Thyroid gland (tissue), 4 donors: ENCODE data around the gene SLC2A5. TPM values are rescaled to one million over a fixed set of nuclear protein-coding genes. Genes with fewer than 3 reads are reported as not detected.

Experiments
- DNase-seq, 2 donors: peaks; one replicate each; pipeline ENCODE4 v3.0.0-alpha.2; 2019
- H3K27ac ChIP-seq, 3 donors: fragments of 200-600 bp; sonication (generic); 1 replicate in 2 of 3; 2 replicates in 1 of 3; pipeline ENCODE4 v1.5.1; 2016 to 2019; ENCODE audit warnings: mild to moderate bottlenecking in 1 of 3, moderate library complexity in 1 of 3
- H3K27me3 ChIP-seq: fragments of 200-600 bp; sonication (generic); one replicate; pipeline ENCODE4 v1.5.1; 2019
- H3K36me3 ChIP-seq, 2 donors: fragments of 200-600 bp; sonication (generic); one replicate each; pipeline ENCODE4 v1.5.1; 2016 to 2019
- H3K4me1 ChIP-seq, 2 donors: fragments of 200-600 bp; sonication (generic); one replicate each; pipeline ENCODE4 v1.5.1; 2017 to 2019
- H3K4me3 ChIP-seq, 3 donors: fragments of 200-600 bp; sonication (generic); replicated peaks in 1 of 3; 1 replicate in 2 of 3; 2 replicates in 1 of 3; pipeline ENCODE4 v1.5.1; 2016; ENCODE audit warnings: mild to moderate bottlenecking in 1 of 3
- H3K9me3 ChIP-seq: fragments of 200-600 bp; sonication (generic); one replicate; pipeline ENCODE4 v1.5.1; 2017
- POLR2A ChIP-seq, 2 donors: fragments of 450-650 bp; IDR thresholded peaks; one replicate each; pipeline ENCODE4 v1.6.1; 2017; ENCODE audit warnings: antibody characterized with exemption in 2 of 2, mild to moderate bottlenecking in 2 of 2, moderate library complexity in 1 of 2
- WGBS, 2 donors: methylation state at CpG; one replicate each; pipeline ENCODE4 v1.1.5; 2017; 5-methylcytosine and 5-hydroxymethylcytosine counted together
- intact Hi-C: fragments of 100-400 bp; cut with DNase I; formaldehyde crosslinking; loops from one replicate; pipeline ENCODE4 v1.15.1; 2023
- total RNA-seq, 4 donors: library from RNA; depleted of rRNA; stranded (reverse); fragments of >200 nt; gene quantifications; one replicate each; pipeline ENCODE4 v1.2.3, GENCODE V29; 2016
- TF ChIP-seq, protein P1 (sequence below), 6 experiments: fragments of 200-600 bp in 3 of 6; fragments of 450-650 bp in 3 of 6; sonication (generic) in 3 of 6; IDR thresholded peaks; one replicate each; pipeline ENCODE4 v1.5.1; 2016 to 2019; ENCODE audit warnings: antibody characterized with exemption in 6 of 6, mild to moderate bottlenecking in 2 of 6, inconsistent platforms in 1 of 6, moderate library complexity in 1 of 6

SLC2A5 gene
- total RNA-seq, 4 donors from 2014 or later = 0.73 to 1.1 (median 0.88) TPM

DNA sequence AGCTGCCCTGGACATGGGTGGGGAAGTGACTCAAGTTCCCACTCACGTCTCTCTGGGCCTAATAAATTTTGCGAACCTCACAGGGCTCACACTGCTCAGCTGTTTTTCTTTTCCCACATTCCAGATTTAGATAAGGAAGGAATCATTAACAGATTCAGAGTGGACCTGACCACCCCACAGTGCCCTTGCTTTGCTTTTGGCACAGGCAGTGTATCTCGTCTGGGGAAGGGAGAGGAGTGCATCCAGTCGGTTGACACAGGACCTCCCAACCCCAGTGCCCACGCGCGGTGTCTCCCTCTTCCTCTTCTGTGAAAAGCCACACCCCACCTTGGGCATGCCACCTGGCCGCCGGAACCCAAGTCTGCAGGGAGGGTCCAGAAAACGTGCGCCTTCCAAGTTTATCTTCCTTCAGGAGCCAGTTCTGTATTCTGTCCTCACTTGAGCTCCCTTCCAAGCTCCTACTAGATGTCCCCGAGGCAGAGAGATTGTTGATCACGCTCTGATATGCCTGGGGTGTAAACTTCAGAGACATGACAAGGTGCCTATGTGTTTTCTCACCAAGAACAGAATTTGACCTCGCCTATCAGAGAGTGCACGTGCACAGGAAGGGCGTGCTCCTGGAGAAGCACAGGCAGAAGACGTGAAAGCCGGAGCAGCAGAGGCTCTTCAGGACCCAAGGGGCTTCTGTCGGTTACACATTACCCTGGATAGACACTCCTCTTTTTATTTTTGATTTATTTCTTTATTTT lies 9.5 kb upstream of the SLC2A5 start:
- TF ChIP-seq POLR2A (IDR thresholded peaks at IDR 0.05) = no peak
- TF ChIP-seq, protein P1, sequence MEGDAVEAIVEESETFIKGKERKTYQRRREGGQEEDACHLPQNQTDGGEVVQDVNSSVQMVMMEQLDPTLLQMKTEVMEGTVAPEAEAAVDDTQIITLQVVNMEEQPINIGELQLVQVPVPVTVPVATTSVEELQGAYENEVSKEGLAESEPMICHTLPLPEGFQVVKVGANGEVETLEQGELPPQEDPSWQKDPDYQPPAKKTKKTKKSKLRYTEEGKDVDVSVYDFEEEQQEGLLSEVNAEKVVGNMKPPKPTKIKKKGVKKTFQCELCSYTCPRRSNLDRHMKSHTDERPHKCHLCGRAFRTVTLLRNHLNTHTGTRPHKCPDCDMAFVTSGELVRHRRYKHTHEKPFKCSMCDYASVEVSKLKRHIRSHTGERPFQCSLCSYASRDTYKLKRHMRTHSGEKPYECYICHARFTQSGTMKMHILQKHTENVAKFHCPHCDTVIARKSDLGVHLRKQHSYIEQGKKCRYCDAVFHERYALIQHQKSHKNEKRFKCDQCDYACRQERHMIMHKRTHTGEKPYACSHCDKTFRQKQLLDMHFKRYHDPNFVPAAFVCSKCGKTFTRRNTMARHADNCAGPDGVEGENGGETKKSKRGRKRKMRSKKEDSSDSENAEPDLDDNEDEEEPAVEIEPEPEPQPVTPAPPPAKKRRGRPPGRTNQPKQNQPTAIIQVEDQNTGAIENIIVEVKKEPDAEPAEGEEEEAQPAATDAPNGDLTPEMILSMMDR (IDR thresholded peaks at IDR 0.05) = no peak

GRCh38 chr1:9078015-9078751 lies 8.7 kb upstream of the SLC2A5 start:
- Histone ChIP-seq H3K27ac (no peak overlapping the region), H3K4me3 (no peak overlapping the region), H3K9me3 (no peaks in the 10 kb centered on the region), H3K4me1 (no peaks in the 10 kb centered on the region), H3K27me3 (no peaks in the 10 kb centered on the region), H3K36me3 (no peaks in the 10 kb centered on the region)
- intact Hi-C loops = no loop called here
- TF ChIP-seq, protein P1 (IDR thresholded peaks at IDR 0.05) = no peak
- no peak for TF ChIP-seq POLR2A (IDR thresholded peaks at IDR 0.05)
- WGBS, 2 donors = 80 to 83% methylated on average over 9 of the region's 9 CpGs
- no peak for DNase-seq

More for the DNA sequence above, 9.5 kb upstream of the SLC2A5 start:
- Histone ChIP-seq H3K9me3 (no peaks in the 10 kb centered on the region), H3K27me3 (no peaks in the 10 kb centered on the region), H3K27ac (no peak overlapping the region), H3K4me3 (no peak overlapping the region), H3K36me3 (no peaks in the 10 kb centered on the region), H3K4me1 (no peaks in the 10 kb centered on the region)
- intact Hi-C loops = no loop called here
- no peak for DNase-seq
- WGBS, 2 donors = 78 to 80% methylated on average over 19 of the region's 19 CpGs

DNA sequence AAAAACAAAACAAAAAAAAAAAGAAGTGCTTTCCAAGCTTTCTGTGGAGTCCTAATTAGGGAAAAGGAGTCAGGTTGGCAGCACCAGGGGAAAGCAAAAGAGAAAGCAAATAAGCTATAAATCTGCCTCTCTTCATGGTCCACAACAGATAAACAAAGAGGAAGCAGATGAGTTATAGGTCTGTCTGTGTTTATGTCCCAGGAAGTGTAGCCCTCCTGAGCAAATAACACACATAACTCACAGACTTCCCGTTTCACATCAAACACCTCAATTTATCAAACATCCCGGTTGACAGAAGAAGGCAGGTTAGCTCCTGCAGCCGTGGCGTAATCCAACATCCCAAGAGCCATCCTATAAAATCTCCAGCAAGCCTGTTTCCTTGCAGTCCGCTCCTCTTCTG lies 5.6 kb upstream of the SLC2A5 start:
- WGBS, 2 donors = 67 to 72% methylated on average over 5 of the region's 5 CpGs
- intact Hi-C loops = no loop called here
- DNase-seq = no peak
- H3K27ac ChIP-seq = no peak overlapping the region
- no peaks in the 10 kb centered on the region for H3K9me3 ChIP-seq
- H3K4me3 ChIP-seq = no peak overlapping the region
- no peaks in the 10 kb centered on the region for H3K4me1 ChIP-seq
- H3K27me3 ChIP-seq = no peaks in the 10 kb centered on the region
- TF ChIP-seq POLR2A (IDR thresholded peaks at IDR 0.05) = no peak
- TF ChIP-seq, protein P1 (IDR thresholded peaks at IDR 0.05) = no peak
- no peaks in the 10 kb centered on the region for H3K36me3 ChIP-seq

- intact Hi-C loops = no loop called here
- peaks cover 0 to 9% of the 10 kb centered on the region in 2 donors for H3K4me1 ChIP-seq
- H3K27me3 ChIP-seq = no peaks in the 10 kb centered on the region
- H3K9me3 ChIP-seq = no peaks in the 10 kb centered on the region
- no peak overlapping the region for H3K27ac ChIP-seq
- no peak overlapping the region for H3K4me3 ChIP-seq
- TF ChIP-seq, protein P1 (IDR thresholded peaks at IDR 0.05) = no peak
- no peak for TF ChIP-seq POLR2A (IDR thresholded peaks at IDR 0.05)
- 92 to 97% methylated on average over 3 of the region's 3 CpGs for whole genome bisulfite sequencing, 2 donors
- no peaks in the 10 kb centered on the region for H3K36me3 ChIP-seq
- DNase-seq = no peak
These were observed 3.7 kb upstream of the SLC2A5 start for GRCh38 chr1:9073143-9073542.
